ENCODE measurements around the gene RIMS1. TPM values are rescaled to one million over a fixed set of nuclear protein-coding genes. Genes with fewer than 3 reads are reported as not detected.
A peak's percentile ranks its signal among the peaks of the same experiment; 100 is the strongest.

RIMS1 gene
- total RNA-seq, 1 experiment from 2014 or later, result 0.51 TPM

DNA sequence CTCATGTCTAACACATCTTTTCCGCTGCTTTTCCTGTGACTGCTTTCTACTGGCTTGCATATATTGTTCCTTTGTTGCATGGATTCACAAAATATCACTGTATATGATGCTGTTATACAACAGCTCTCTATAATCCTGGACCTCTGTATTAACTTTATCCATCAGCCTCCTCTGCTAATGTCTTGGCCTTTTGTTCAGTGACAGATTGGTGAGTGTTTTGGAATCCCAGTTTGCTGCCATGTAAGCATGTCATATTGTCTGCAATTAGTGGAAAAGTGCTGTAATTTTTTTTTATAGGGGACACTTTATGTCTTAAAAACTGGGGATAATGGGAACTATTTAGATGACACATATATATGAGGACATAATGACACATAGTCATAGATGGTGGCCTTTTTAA is 3.0 kb downstream of the RIMS1 start:
- H2AFZ ChIP-seq (ENCODE audit: low read length), result no peak overlapping the region
- H3K27ac ChIP-seq (ENCODE audit: low read length), result no peak overlapping the region
- no peaks in the 10 kb centered on the region for H3K4me1 ChIP-seq (ENCODE audit: insufficient read depth, low read length)
- H3K79me2 ChIP-seq (ENCODE audit: low read length), result no peaks in the 10 kb centered on the region
- H3K4me2 ChIP-seq (ENCODE audit: low read length), result no peak overlapping the region
- H3K36me3 ChIP-seq (ENCODE audit: low read depth, low read length), result no peaks in the 10 kb centered on the region
- TF ChIP-seq EZH2 (IDR thresholded peaks at IDR 0.05; ENCODE audit: low read length, unreplicated experiment) (no peak), EZH2phosphoT487 (IDR thresholded peaks at IDR 0.05; ENCODE audit: borderline replicate concordance, low read length) (no peak)
- TF ChIP-seq, protein P1, sequence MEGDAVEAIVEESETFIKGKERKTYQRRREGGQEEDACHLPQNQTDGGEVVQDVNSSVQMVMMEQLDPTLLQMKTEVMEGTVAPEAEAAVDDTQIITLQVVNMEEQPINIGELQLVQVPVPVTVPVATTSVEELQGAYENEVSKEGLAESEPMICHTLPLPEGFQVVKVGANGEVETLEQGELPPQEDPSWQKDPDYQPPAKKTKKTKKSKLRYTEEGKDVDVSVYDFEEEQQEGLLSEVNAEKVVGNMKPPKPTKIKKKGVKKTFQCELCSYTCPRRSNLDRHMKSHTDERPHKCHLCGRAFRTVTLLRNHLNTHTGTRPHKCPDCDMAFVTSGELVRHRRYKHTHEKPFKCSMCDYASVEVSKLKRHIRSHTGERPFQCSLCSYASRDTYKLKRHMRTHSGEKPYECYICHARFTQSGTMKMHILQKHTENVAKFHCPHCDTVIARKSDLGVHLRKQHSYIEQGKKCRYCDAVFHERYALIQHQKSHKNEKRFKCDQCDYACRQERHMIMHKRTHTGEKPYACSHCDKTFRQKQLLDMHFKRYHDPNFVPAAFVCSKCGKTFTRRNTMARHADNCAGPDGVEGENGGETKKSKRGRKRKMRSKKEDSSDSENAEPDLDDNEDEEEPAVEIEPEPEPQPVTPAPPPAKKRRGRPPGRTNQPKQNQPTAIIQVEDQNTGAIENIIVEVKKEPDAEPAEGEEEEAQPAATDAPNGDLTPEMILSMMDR (conservative IDR thresholded peaks at IDR 0.05; ENCODE audit: low read depth, low read length), result no peak
- CTCF ChIA-PET, result no interaction called here
- no peaks in the 10 kb centered on the region for H3K9me2 ChIP-seq (replicated peaks; ENCODE audit: low read length)
- intact Hi-C loops (cut with micrococcal nuclease), result no loop called here
- H3K9ac ChIP-seq (ENCODE audit: low read length), result no peak overlapping the region
- ATAC-seq (no peak), DNase-seq (no peak)
- POLR2A ChIA-PET (ENCODE audit: unreplicated experiment), result no interaction called here
- H3F3A ChIP-seq (ENCODE audit: low read length, unreplicated experiment), result no peaks in the 10 kb centered on the region
- H3K4me3 ChIP-seq (ENCODE audit: low read length), result no peak overlapping the region
- no peaks in the 10 kb centered on the region for H3K9me3 ChIP-seq (ENCODE audit: low read length)
- no TSS peak for BruUV-seq (replicated peaks)
- no peaks in the 10 kb centered on the region for H4K20me1 ChIP-seq (ENCODE audit: low read length)
- peaks cover 4% of the 10 kb centered on the region; the same call in 1 of the 2 replicates for H3K27me3 ChIP-seq (ENCODE audit: low read length)

DNA sequence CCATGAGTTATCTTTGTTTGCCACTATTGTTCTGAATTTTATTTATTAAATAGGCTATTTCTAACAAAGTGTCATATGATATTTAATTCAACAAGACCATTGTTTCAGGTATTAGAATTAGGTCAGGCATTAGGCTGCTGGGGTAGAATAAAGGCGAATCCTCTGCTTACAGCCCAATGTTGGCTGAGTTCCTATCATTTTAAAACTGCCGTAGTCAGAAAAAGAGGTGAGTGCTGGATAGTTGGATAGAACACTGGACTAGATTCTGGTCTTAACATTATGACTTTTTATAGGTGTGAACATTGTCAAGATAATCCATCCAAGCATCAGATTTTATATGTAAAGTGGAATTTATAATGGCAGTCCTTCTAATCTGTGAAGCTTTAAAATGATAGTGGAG is 6.3 kb downstream of the RIMS1 start:
- no peaks in the 10 kb centered on the region for H3K4me1 ChIP-seq (ENCODE audit: insufficient read depth, low read length)
- no peak for TF ChIP-seq EZH2phosphoT487 (IDR thresholded peaks at IDR 0.05; ENCODE audit: borderline replicate concordance, low read length)
- TF ChIP-seq, protein P1 (conservative IDR thresholded peaks at IDR 0.05; ENCODE audit: low read depth, low read length), result no peak
- no peak for TF ChIP-seq EZH2 (IDR thresholded peaks at IDR 0.05; ENCODE audit: low read length, unreplicated experiment)
- ChIA-PET POLR2A (ENCODE audit: unreplicated experiment) (no interaction called here), CTCF (no interaction called here)
- DNase-seq, result no peak
- no peaks in the 10 kb centered on the region for H3K9me3 ChIP-seq (ENCODE audit: low read length)
- intact Hi-C loops (cut with micrococcal nuclease), result no loop called here
- no peak overlapping the region for H3K4me3 ChIP-seq (ENCODE audit: low read length)
- peaks cover 14% of the 10 kb centered on the region; the same call in 1 of the 2 replicates for H3K27me3 ChIP-seq (ENCODE audit: low read length)
- no peaks in the 10 kb centered on the region for H3F3A ChIP-seq (ENCODE audit: low read length, unreplicated experiment)
- H3K27ac ChIP-seq (ENCODE audit: low read length), result no peak overlapping the region
- BruUV-seq (replicated peaks), result no TSS peak
- no peak overlapping the region for H3K9ac ChIP-seq (ENCODE audit: low read length)
- H3K9me2 ChIP-seq (replicated peaks; ENCODE audit: low read length), result no peaks in the 10 kb centered on the region
- no peaks in the 10 kb centered on the region for H3K79me2 ChIP-seq (ENCODE audit: low read length)
- no peaks in the 10 kb centered on the region for H3K36me3 ChIP-seq (ENCODE audit: low read depth, low read length)
- no peak overlapping the region for H2AFZ ChIP-seq (ENCODE audit: low read length)
- H3K4me2 ChIP-seq (ENCODE audit: low read length), result no peak overlapping the region
- no peak for ATAC-seq
- no peaks in the 10 kb centered on the region for H4K20me1 ChIP-seq (ENCODE audit: low read length)

DNA sequence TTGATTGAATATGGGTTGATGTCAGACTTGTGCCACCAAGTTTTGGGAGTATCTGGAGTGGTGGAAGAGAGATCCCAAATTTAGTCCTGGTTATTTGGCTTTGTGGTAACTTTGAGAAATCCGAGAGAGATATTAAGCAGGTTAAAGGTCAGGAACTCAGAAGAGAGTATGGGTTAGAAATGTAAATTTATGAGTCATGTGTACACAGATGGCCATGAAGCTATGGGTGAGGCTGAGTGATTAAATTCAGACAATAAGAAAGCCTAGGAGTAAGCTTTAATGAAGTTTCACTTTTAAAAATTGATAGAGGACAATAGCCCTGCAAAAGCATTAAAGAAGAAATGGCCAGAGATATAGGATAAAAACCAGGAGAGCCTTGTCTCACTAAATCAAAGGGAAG is 14.3 kb downstream of the RIMS1 start:
- no TSS peak for BruUV-seq (replicated peaks)
- Histone ChIP-seq H3K9me2 (replicated peaks; ENCODE audit: low read length) (no peaks in the 10 kb centered on the region), H4K20me1 (ENCODE audit: low read length) (no peaks in the 10 kb centered on the region), H3K4me3 (ENCODE audit: low read length) (no peak overlapping the region), H3F3A (ENCODE audit: low read length, unreplicated experiment) (no peaks in the 10 kb centered on the region), H3K79me2 (ENCODE audit: low read length) (no peaks in the 10 kb centered on the region), H3K27ac (ENCODE audit: low read length) (no peak overlapping the region), H3K9ac (ENCODE audit: low read length) (no peak overlapping the region), H3K36me3 (ENCODE audit: low read depth, low read length) (no peaks in the 10 kb centered on the region), H3K9me3 (ENCODE audit: low read length) (no peaks in the 10 kb centered on the region), H3K4me1 (ENCODE audit: insufficient read depth, low read length) (no peaks in the 10 kb centered on the region; the same call in 1 of the 2 replicates), H2AFZ (ENCODE audit: low read length) (no peak overlapping the region), H3K4me2 (ENCODE audit: low read length) (0 out of 2 replicates have a peak overlapping the region, but pooled peaks have one; percentile 23), H3K27me3 (ENCODE audit: low read length) (0 out of 2 replicates have a peak, but pooled peaks cover 10% of the 10 kb centered on the region)
- no peak for ATAC-seq
- TF ChIP-seq EZH2phosphoT487 (IDR thresholded peaks at IDR 0.05; ENCODE audit: borderline replicate concordance, low read length) (no peak), EZH2 (IDR thresholded peaks at IDR 0.05; ENCODE audit: low read length, unreplicated experiment) (no peak)
- TF ChIP-seq, protein P1 (conservative IDR thresholded peaks at IDR 0.05; ENCODE audit: low read depth, low read length), result no peak
- intact Hi-C loops (cut with micrococcal nuclease), result no loop called here
- POLR2A ChIA-PET (ENCODE audit: unreplicated experiment), result no interaction called here
- CTCF ChIA-PET, result no interaction called here
- peak; percentile 14 for DNase-seq

Measured in PC-3 (cell line).